Chondrocyte (in vitro differentiated cells): ENCODE results near the gene BTBD10. TPM values are rescaled to one million over a fixed set of nuclear protein-coding genes. Genes with fewer than 3 reads are reported as not detected.

Source experiments
- DNase-seq: peaks from one replicate; pipeline ENCODE4 v3.0.0; 2021; ENCODE audit warnings: mixed read lengths, low spot score
- H3K27ac Mint-ChIP-seq: one replicate; pipeline ENCODE4 v1.8.0; 2021; ENCODE audit warnings: mild to moderate bottlenecking, moderate library complexity, mixed read lengths; ENCODE audit not compliant: unreplicated experiment
- H3K27me3 Mint-ChIP-seq: 2 replicates; pipeline ENCODE4 v1.8.0; 2021; ENCODE audit warnings: low read depth, mixed read lengths
- H3K36me3 Mint-ChIP-seq: 2 replicates; pipeline ENCODE4 v1.8.0; 2021; ENCODE audit warnings: low read depth, mixed read lengths
- H3K4me1 Mint-ChIP-seq: 2 replicates; pipeline ENCODE4 v1.8.0; 2021; ENCODE audit warnings: low read depth, mild to moderate bottlenecking, mixed read lengths
- H3K4me3 Mint-ChIP-seq: one replicate; pipeline ENCODE4 v1.8.0; 2021; ENCODE audit warnings: mild to moderate bottlenecking, moderate library complexity, mixed read lengths; ENCODE audit not compliant: unreplicated experiment
- H3K9me3 Mint-ChIP-seq: 2 replicates; pipeline ENCODE4 v1.8.0; 2021; ENCODE audit warnings: low read depth, mixed read lengths
- long read RNA-seq: library from polyadenylated mRNA; stranded (forward); transcript quantifications from one replicate; pipeline ENCODE4 v2.0.0, GENCODE V29; 2021
- total RNA-seq: library from RNA; stranded (reverse); gene quantifications from 3 replicates; pipeline ENCODE4 v1.2.1, GENCODE V29; 2021
- TF ChIP-seq, protein P1 (sequence below): fragments of 200-600 bp; sonication (generic); IDR thresholded peaks from 2 replicates; pipeline ENCODE4 v1.5.0; 2021; ENCODE audit warnings: antibody characterized with exemption, mild to moderate bottlenecking, moderate library complexity

BTBD10 gene
- total RNA-seq, result 34.2 to 37.3 TPM (median 35.4 TPM) in 3 replicates
- long read RNA-seq, transcript BTBD10-201 (9 exons, 2,504 nt), result major isoform, 42 of 91 reads
- long read RNA-seq, transcript BTBD10-208 (8 exons, 1,662 nt), result minor isoform, 34 of 91 reads
- long read RNA-seq, partial matches to known transcripts, result 3 of 91 reads
- long read RNA-seq, other reads (novel, unspliced or antisense), result 12 of 91 reads

DNA sequence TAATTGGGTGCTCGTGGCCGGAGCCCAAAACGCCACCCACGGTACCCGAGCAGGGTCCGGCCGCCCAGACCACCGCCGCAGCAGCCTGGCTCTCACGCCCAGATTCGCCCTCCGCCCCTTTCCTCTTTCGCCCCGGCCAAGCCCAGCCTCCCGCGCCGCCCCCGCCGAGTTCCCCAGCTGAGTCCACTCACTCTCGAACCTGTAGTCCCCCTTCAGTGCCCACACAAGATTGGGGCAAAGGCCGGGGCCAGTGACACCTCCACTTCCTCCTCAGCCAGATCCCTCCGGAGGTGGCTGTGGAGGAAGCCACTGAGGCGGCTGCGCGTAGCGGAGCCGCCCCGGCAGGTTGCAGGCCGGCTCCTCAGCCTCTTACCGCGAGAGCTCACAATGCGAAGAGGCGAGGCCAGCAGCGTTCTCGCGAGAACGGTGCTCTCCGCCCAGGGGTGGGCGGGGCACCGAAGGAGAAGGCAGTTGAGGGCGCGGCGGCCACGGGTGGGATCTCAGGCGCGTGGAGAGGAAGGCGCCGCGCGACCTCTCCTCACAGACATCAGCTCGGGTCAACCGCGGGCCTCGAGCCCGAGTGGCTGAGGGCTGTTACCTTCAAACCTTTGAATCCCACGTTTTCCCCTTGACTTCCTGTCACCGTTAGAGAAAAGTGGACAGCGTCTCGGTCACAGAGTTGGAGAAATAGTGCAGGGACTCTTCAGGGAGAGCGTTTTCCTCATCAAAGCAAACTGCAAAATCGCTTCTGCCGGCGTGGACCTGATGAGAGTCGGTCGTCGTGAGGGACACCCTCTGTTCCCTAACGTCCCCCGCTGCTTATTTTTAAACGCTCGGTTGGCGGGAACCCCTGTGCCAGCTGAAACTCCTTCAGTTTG is at the start of gene BTBD10:
TSS of gene BTBD10 (minus strand) at position 322 of the 878 bp plus-strand sequence. CDS start 18,098 bp downstream, outside the sequence.
- TF ChIP-seq, protein P1, sequence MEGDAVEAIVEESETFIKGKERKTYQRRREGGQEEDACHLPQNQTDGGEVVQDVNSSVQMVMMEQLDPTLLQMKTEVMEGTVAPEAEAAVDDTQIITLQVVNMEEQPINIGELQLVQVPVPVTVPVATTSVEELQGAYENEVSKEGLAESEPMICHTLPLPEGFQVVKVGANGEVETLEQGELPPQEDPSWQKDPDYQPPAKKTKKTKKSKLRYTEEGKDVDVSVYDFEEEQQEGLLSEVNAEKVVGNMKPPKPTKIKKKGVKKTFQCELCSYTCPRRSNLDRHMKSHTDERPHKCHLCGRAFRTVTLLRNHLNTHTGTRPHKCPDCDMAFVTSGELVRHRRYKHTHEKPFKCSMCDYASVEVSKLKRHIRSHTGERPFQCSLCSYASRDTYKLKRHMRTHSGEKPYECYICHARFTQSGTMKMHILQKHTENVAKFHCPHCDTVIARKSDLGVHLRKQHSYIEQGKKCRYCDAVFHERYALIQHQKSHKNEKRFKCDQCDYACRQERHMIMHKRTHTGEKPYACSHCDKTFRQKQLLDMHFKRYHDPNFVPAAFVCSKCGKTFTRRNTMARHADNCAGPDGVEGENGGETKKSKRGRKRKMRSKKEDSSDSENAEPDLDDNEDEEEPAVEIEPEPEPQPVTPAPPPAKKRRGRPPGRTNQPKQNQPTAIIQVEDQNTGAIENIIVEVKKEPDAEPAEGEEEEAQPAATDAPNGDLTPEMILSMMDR, result peak; percentile 15
- peak; percentile 96 for DNase-seq
- Mint-ChIP-seq H3K4me1 (peaks cover 37% of the 10 kb centered on the region), H3K36me3 (no peaks in the 10 kb centered on the region), H3K9me3 (no peaks in the 10 kb centered on the region), H3K4me3 (peak within 1 kb of the TSS; percentile 98), H3K27ac (peak within 1 kb of the TSS; percentile 99), H3K27me3 (no peaks in the 10 kb centered on the region)

DNA sequence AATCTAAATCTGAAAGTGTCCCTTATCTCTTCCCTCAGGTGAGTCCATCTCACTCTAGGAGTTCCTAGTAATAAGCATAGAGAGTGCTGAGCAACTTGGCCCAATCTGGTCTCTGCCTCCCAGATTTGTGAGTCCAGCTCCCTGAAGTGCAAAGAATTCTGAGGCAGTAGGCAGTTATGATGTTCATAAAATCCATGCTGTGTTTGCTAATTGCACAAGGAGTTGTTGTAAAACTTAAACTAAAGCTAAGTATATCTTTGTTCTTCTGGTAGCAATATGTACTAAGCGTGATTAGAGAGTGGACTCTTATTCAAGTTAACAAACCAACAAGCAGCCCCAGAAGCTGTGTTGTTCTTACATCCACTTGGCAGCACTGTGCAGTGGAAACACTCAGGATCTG is 40.4 kb upstream of the BTBD10 start:
- H3K27me3 Mint-ChIP-seq, result peaks cover 28% of the 10 kb centered on the region
- DNase-seq, result no peak
- no peaks in the 10 kb centered on the region for H3K36me3 Mint-ChIP-seq
- no peak overlapping the region for H3K4me3 Mint-ChIP-seq
- H3K4me1 Mint-ChIP-seq, result no peaks in the 10 kb centered on the region
- H3K9me3 Mint-ChIP-seq, result no peaks in the 10 kb centered on the region
- TF ChIP-seq, protein P1, result no peak
- no peak overlapping the region for H3K27ac Mint-ChIP-seq

DNA sequence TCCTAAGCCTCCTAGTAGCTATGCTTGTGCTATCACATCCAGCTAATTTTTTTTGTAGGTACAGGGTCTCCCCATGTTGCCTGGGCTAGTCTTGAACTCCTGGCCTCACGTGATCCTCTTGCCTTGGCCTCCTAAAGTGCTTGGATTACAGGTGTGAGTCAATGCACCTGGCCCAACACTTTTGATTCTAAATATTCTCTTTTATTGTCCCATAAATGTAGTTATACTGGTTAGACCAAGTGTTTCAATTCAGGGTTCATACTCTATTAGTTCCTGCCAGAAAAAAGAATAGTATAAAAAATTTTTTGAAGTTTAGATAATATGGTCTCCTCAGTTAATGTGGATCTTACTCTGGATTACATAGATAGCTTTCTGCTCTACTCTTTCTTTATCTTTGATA is 39.5 kb upstream of the BTBD10 start:
- Mint-ChIP-seq H3K27ac (no peak overlapping the region), H3K4me1 (no peaks in the 10 kb centered on the region), H3K36me3 (no peaks in the 10 kb centered on the region), H3K27me3 (peaks cover 33% of the 10 kb centered on the region), H3K9me3 (no peaks in the 10 kb centered on the region), H3K4me3 (no peak overlapping the region)
- DNase-seq, result no peak
- TF ChIP-seq, protein P1, result no peak

DNA sequence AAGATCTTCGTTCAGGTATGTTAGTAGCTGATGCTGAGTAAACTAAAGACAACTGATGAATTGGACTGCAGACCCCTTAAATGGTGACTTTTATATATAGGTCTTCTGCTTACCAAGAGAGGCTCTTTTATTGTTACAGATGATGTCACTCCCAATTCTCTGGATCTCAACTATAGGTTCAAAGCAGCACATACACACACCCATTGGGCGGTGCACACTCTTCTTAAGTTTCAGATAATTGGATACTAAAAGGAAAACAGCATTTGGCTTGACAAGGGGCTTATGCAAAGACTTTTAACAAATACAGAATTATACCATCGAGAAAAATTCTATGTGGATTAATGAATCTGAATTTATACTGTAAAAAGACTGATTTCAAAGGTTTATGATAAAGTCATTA is 32.9 kb upstream of the BTBD10 start, which contains the start of gene PTH:
TSS of gene PTH (minus strand) at position 69 of the 400 bp plus-strand sequence. CDS start 3,142 bp downstream, outside the sequence.
- no peak within 1 kb of the TSS for H3K27ac Mint-ChIP-seq
- no peak within 1 kb of the TSS for H3K4me3 Mint-ChIP-seq
- no peaks in the 10 kb centered on the region for H3K36me3 Mint-ChIP-seq
- H3K9me3 Mint-ChIP-seq, result no peaks in the 10 kb centered on the region
- H3K27me3 Mint-ChIP-seq, result peaks cover 45% of the 10 kb centered on the region
- H3K4me1 Mint-ChIP-seq, result no peaks in the 10 kb centered on the region
- TF ChIP-seq, protein P1, result no peak
- no peak for DNase-seq

DNA sequence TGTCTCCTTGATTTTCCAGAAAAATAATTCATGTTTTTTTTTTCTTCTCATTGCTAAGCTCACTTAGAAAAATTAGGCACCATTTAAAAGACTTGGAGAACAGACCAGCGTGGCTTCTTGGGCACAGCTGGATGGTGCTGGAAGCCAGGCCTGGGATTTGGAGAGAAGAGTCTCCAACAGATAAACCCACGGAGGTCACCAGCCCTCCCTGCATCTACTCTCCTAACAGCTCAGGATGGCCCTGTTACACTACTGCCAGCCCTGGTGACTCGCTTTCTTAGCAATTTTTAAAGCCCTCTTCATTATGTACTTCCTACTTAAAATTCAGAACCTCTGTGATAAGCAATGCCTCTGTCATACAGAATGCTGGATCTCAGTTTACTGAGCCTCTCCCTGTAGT is 31.0 kb upstream of the BTBD10 start:
- Mint-ChIP-seq H3K9me3 (no peaks in the 10 kb centered on the region), H3K4me3 (no peak overlapping the region), H3K27me3 (peaks cover 52% of the 10 kb centered on the region), H3K27ac (no peak overlapping the region), H3K4me1 (no peaks in the 10 kb centered on the region), H3K36me3 (no peaks in the 10 kb centered on the region)
- TF ChIP-seq, protein P1, result no peak
- no peak for DNase-seq
